OCI-LY7 (cell line): ENCODE data around the gene GJE1. TPM values are rescaled to one million over a fixed set of nuclear protein-coding genes. Genes with fewer than 3 reads are reported as not detected.
"Not testable (repeated sequence)": the region's sequence is repeated elsewhere in the genome, so short reads cannot be mapped to it uniquely, and the experiment has no call there.

Experiments used
- BruUV-seq: library from RNA; stranded (reverse); fragments of 400-500 nt; replicated peaks from 2 replicates; lab custom pipeline; 2021; lab: Mats Ljungman, UMichigan
- CTCF ChIA-PET: fragments of 300-600 bp; sonication (Branson Sonifier 250); formaldehyde crosslinking; loops from one replicate; lab custom pipeline; 2022; ENCODE audit warnings: antibody characterized with exemption; ENCODE audit not compliant: unreplicated experiment; lab: Charles Lee
- POLR2A ChIA-PET: fragments of 300-600 bp; sonication (Branson Sonifier 250); formaldehyde crosslinking; loops from one replicate; lab custom pipeline; 2022; ENCODE audit warnings: antibody characterized with exemption; lab: Charles Lee
- DNase-seq: peaks from one replicate; pipeline ENCODE4 v3.0.0-alpha.2; 2015; ENCODE audit warnings: low spot score
- H2AFZ ChIP-seq: fragments of 200-600 bp; sonication (generic), shearing (Covaris generic); 2 replicates; pipeline ENCODE4 v1.6.1; 2014; ENCODE audit warnings: mild to moderate bottlenecking, antibody characterized with exemption, low read length, moderate library complexity
- H3K27ac ChIP-seq: fragments of 200-600 bp; sonication (generic); 2 replicates; pipeline ENCODE4 v1.5.1; 2014; ENCODE audit warnings: mixed run types, low read depth, mild to moderate bottlenecking, moderate library complexity, low read length, inconsistent platforms; ENCODE audit not compliant: poor library complexity, severe bottlenecking
- H3K36me3 ChIP-seq: fragments of 200-600 bp; sonication (generic); 2 replicates; pipeline ENCODE4 v1.6.1; 2014; ENCODE audit warnings: mild to moderate bottlenecking, antibody characterized with exemption, low read length, moderate library complexity, mixed read lengths; ENCODE audit not compliant: insufficient read depth
- H3K4me1 ChIP-seq: fragments of 200-600 bp; sonication (generic); 2 replicates; pipeline ENCODE4 v1.5.1; 2014; ENCODE audit warnings: mild to moderate bottlenecking, low read length; ENCODE audit not compliant: insufficient read depth, poor library complexity, severe bottlenecking
- H3K4me2 ChIP-seq: fragments of 200-600 bp; sonication (generic); 2 replicates; pipeline ENCODE4 v1.6.1; 2014; ENCODE audit warnings: mild to moderate bottlenecking, low read length
- H3K4me3 ChIP-seq: fragments of 200-600 bp; sonication (generic); 2 replicates; pipeline ENCODE4 v1.5.1; 2014; ENCODE audit warnings: mild to moderate bottlenecking, low read depth, low read length; ENCODE audit not compliant: poor library complexity, severe bottlenecking
- H3K79me2 ChIP-seq: fragments of 200-600 bp; sonication (generic); 2 replicates; pipeline ENCODE4 v1.6.1; 2016; ENCODE audit warnings: low read depth, mild to moderate bottlenecking, low read length, moderate library complexity, mixed read lengths; ENCODE audit not compliant: insufficient read depth
- H3K9me2 ChIP-seq: fragments of 200-600 bp; sonication (generic); 2 replicates; pipeline ENCODE4 v1.6.1; 2016; ENCODE audit warnings: mild to moderate bottlenecking, low read length, mixed read lengths; ENCODE audit not compliant: insufficient read depth
- H3K9me3 ChIP-seq: fragments of 200-600 bp; sonication (generic); 2 replicates; pipeline ENCODE4 v1.6.1; 2014; ENCODE audit warnings: mild to moderate bottlenecking, mixed run types, low read length, mixed read lengths
- H4K20me1 ChIP-seq: fragments of 200-600 bp; sonication (generic); 2 replicates; pipeline ENCODE4 v1.6.1; 2014; ENCODE audit warnings: mild to moderate bottlenecking, antibody characterized with exemption, low read length, moderate library complexity, mixed read lengths; ENCODE audit not compliant: insufficient read depth
- CTCF ChIP-seq: fragments of 200-600 bp; sonication (generic); conservative IDR thresholded peaks from 2 replicates; pipeline ENCODE4 v1.5.1; 2014; ENCODE audit warnings: mild to moderate bottlenecking, antibody characterized with exemption, low read length, moderate library complexity, mixed read lengths
- EZH2phosphoT487 ChIP-seq: fragments of 200-600 bp; sonication (generic); IDR thresholded peaks from 2 replicates; pipeline ENCODE4 v1.6.1; 2018; ENCODE audit warnings: low read depth, borderline replicate concordance, mild to moderate bottlenecking, mixed run types, antibody characterized with exemption, low read length, moderate library complexity, mixed read lengths
- intact Hi-C: fragments of 100-400 bp; cut with micrococcal nuclease; formaldehyde crosslinking; loops from one replicate; pipeline ENCODE4 v1.10.0; 2022; ENCODE audit not compliant: unreplicated experiment
- total RNA-seq, 2 experiments: library from RNA; depleted of rRNA in 1 of 2; stranded (reverse); fragments of >200 nt in 1 of 2; shearing (Covaris generic) in 1 of 2; gene quantifications; 2 replicates each; pipeline ENCODE4 v1.2.3, GENCODE V29; 2014 to 2022

The GJE1 gene
- total RNA-seq, 2 experiments from 2014 or later, result not detected

GRCh38 chr6:142155895-142156757 is 23.4 kb downstream of the GJE1 start:
- BruUV-seq, result no TSS peak

GRCh38 chr6:142156758-142157068 is 24.0 kb downstream of the GJE1 start:
- not testable (repeated sequence) for BruUV-seq

More at GRCh38 chr6:142155895-142156757, 23.4 kb downstream of the GJE1 start:
- Histone ChIP-seq H3K27ac (peak overlapping the region; percentile 50), H3K36me3 (peaks cover 26% of the 10 kb centered on the region), H4K20me1 (peaks cover 32% of the 10 kb centered on the region), H3K79me2 (peaks cover 96% of the 10 kb centered on the region), H3K9me3 (no peaks in the 10 kb centered on the region), H3K4me1 (peaks cover 16% of the 10 kb centered on the region), H3K4me3 (peak overlapping the region; percentile 38), H3K4me2 (peak overlapping the region; percentile 75), H3K9me2 (no peaks in the 10 kb centered on the region), H2AFZ (no peak overlapping the region)
- ChIA-PET POLR2A (interaction anchor here (0.5 to 2.9 kb wide), 8 partner anchors 8 to 579 kb away, joined by 3 to 15 read pairs (median 3); partner anchors contain the start of genes NMBR and VTA1), CTCF (interaction anchor here (1.0 to 1.9 kb wide), 2 partner anchors 8 to 17 kb away, joined by 4 read pairs; no protein-coding TSS in a partner anchor)
- DNase-seq, result peak; percentile 59
- intact Hi-C loops, result no loop called here
- TF ChIP-seq CTCF, result peak; percentile 79
- TF ChIP-seq EZH2phosphoT487, result no peak

More at GRCh38 chr6:142156758-142157068, 24.0 kb downstream of the GJE1 start:
- ChIA-PET POLR2A (interaction anchor here (0.5 to 2.9 kb wide), 6 partner anchors 9 to 107 kb away, joined by 3 to 15 read pairs (median 3); partner anchors contain the start of genes NMBR and VTA1), CTCF (interaction anchor here (1.0 to 1.9 kb wide), 2 partner anchors 9 to 17 kb away, joined by 4 read pairs; no protein-coding TSS in a partner anchor)
- H3K9me2 ChIP-seq, H3K27ac ChIP-seq, H2AFZ ChIP-seq, H3K4me2 ChIP-seq, H3K4me3 ChIP-seq, DNase-seq, intact Hi-C loops, H3K9me3 ChIP-seq: not testable (repeated sequence)
- TF ChIP-seq CTCF, result peak; percentile 29
- peaks cover 16% of the 10 kb centered on the region for H3K4me1 ChIP-seq
- H3K36me3 ChIP-seq, result peaks cover 26% of the 10 kb centered on the region
- H3K79me2 ChIP-seq, result peaks cover 96% of the 10 kb centered on the region
- peaks cover 32% of the 10 kb centered on the region for H4K20me1 ChIP-seq
